Measurements from ENCODE around the gene CD209.

DNA sequence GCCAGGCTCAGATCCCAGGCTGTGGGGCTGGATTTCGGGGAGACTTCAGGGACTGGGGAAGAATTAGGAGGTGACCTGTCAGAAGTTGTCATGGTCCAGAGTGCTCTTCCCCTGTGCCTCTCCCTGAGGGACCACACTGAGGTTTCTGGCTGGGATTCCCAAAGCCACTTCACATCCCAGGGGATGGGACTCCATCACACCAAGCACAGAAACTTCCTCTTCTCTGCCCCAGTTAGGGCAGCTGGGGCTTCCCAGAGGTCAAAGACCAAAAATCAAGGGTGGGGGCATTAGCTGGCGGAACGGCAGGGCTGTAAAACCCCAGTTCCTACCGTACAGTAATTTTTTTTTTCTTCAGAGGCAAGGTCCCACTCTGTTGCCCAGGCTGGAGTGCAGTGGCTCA lies 52.8 kb downstream of the CD209 start:
- TF ChIP-seq POLR2A (IDR thresholded peaks at IDR 0.05; ENCODE audit: low read depth): no peak
- TF ChIP-seq, protein P1, sequence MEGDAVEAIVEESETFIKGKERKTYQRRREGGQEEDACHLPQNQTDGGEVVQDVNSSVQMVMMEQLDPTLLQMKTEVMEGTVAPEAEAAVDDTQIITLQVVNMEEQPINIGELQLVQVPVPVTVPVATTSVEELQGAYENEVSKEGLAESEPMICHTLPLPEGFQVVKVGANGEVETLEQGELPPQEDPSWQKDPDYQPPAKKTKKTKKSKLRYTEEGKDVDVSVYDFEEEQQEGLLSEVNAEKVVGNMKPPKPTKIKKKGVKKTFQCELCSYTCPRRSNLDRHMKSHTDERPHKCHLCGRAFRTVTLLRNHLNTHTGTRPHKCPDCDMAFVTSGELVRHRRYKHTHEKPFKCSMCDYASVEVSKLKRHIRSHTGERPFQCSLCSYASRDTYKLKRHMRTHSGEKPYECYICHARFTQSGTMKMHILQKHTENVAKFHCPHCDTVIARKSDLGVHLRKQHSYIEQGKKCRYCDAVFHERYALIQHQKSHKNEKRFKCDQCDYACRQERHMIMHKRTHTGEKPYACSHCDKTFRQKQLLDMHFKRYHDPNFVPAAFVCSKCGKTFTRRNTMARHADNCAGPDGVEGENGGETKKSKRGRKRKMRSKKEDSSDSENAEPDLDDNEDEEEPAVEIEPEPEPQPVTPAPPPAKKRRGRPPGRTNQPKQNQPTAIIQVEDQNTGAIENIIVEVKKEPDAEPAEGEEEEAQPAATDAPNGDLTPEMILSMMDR (IDR thresholded peaks at IDR 0.05): no peak
